ENCODE measurements around the gene FOXN1. TPM values are rescaled to one million over a fixed set of nuclear protein-coding genes. Genes with fewer than 3 reads are reported as not detected.

The FOXN1 gene
- total RNA-seq, 4 donors from 2014 or later: not detected

DNA sequence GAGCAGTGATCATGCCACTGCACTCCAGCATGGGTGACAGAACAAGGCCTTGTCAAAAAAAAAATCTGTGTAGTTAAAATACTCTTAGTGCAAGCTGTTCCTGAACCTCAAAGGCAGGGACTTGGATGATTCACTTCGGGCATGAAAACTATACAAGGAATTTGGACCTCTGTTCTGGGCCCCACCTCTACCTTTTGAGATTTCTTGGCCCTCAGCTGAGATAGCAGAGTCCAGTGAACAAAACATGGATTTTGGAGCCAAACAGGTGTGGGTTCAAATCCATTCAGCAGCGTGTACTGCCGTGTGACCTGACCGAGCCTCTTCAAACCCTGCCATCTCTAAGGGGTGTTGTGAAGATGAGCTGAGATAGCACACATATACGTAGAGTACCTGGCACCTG is 25.9 kb upstream of the FOXN1 start:
- DNase-seq (ENCODE audit: low spot score in 2 of 2): no peak
- H3K27ac ChIP-seq: no peak overlapping the region
- H3K4me1 ChIP-seq: no peaks in the 10 kb centered on the region
- no peaks in the 10 kb centered on the region for H3K9me3 ChIP-seq
- no peaks in the 10 kb centered on the region for H3K27me3 ChIP-seq
- WGBS, 2 donors: 81 to 92% methylated on average over 5 of the region's 5 CpGs
- H3K4me3 ChIP-seq: no peak overlapping the region
- H3K36me3 ChIP-seq: no peaks in the 10 kb centered on the region
- no peak for TF ChIP-seq POLR2A (IDR thresholded peaks at IDR 0.05)
- no peak for TF ChIP-seq EP300 (IDR thresholded peaks at IDR 0.05)
- TF ChIP-seq, protein P1, sequence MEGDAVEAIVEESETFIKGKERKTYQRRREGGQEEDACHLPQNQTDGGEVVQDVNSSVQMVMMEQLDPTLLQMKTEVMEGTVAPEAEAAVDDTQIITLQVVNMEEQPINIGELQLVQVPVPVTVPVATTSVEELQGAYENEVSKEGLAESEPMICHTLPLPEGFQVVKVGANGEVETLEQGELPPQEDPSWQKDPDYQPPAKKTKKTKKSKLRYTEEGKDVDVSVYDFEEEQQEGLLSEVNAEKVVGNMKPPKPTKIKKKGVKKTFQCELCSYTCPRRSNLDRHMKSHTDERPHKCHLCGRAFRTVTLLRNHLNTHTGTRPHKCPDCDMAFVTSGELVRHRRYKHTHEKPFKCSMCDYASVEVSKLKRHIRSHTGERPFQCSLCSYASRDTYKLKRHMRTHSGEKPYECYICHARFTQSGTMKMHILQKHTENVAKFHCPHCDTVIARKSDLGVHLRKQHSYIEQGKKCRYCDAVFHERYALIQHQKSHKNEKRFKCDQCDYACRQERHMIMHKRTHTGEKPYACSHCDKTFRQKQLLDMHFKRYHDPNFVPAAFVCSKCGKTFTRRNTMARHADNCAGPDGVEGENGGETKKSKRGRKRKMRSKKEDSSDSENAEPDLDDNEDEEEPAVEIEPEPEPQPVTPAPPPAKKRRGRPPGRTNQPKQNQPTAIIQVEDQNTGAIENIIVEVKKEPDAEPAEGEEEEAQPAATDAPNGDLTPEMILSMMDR (IDR thresholded peaks at IDR 0.05): no peak

DNA sequence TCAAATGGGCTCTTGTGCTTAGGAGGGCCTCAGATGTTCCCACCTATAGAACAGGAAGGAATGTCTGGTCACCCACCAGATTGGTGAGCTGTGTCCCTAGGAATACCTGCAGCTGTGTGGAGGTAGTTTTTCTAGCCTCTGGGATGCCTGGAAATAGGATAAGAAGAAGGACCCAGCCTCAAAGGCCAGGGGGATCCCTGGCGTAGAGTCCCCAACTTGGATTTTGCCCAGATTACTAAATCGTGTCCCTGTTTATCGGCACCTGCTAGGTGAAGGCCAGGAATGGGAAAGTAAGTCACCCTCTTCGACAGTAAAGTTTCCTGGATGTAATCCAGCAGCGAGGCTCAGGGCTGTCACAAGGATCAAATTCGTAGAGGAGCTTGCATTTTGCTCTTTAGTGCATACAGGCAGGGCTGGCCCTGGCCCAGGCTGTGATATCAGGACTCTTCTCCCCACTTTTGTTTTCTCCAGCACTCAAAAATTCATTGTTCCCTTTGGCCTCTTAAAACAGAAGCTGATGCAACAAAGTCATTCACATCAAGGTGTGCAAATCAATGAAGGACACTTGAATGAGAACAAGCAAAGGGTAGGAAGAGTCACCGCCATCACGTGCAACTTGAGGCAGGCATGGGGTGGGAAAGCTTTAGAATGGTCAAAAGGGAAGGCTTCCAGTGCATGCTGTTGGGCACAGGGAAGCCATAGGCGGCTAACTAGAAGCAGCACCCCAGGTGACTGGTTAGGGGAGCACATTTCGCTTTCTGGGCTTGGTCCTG is 25.2 kb upstream of the FOXN1 start:
- 67 to 70% methylated on average over 10 of the region's 10 CpGs for WGBS, 2 donors
- Histone ChIP-seq H3K27me3 (no peaks in the 10 kb centered on the region), H3K4me1 (no peaks in the 10 kb centered on the region), H3K36me3 (no peaks in the 10 kb centered on the region), H3K9me3 (no peaks in the 10 kb centered on the region), H3K27ac (peak overlapping the region in 1 of 4 donors; percentile 40), H3K4me3 (no peak overlapping the region)
- DNase-seq (ENCODE audit: low spot score in 2 of 2): no peak
- TF ChIP-seq EP300 (IDR thresholded peaks at IDR 0.05) (no peak), POLR2A (IDR thresholded peaks at IDR 0.05) (no peak)
- TF ChIP-seq, protein P1 (IDR thresholded peaks at IDR 0.05): no peak

DNA sequence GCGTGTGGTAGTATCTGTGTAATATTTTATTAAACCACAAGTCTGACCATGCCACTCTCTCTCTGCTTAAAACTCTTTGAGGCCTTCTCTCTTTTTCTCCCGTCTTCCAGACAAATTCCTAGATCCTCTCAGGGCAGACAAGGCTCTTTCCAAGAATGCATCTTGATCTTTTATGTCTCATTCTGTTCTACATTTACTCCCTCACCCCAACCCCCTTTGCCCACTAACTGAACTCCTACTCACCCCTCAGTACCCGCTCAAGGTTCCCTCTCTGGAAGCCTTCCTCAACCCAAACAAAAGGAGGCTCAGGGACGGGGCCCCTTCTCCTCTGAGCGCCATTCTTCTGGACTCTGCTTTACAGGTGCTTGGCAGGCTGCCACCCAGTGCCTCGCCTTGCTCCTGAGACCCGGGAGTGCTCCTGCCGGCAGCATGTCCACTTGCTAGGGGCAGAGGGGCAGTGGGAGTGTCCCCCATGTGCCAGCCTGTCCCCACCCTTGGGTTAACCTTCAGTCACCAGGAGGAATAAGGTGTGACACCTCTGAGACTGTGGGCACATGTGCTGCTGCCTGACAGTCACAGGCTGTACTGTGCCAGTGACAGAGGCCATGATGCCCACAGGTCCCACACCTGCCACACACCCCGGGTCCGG is 23.5 kb upstream of the FOXN1 start:
- no peak overlapping the region for H3K27ac ChIP-seq
- H3K4me1 ChIP-seq: no peaks in the 10 kb centered on the region
- H3K27me3 ChIP-seq: no peaks in the 10 kb centered on the region
- 72 to 73% methylated on average over 10 of the region's 10 CpGs for WGBS, 2 donors
- TF ChIP-seq POLR2A (IDR thresholded peaks at IDR 0.05): no peak
- TF ChIP-seq EP300 (IDR thresholded peaks at IDR 0.05): no peak
- TF ChIP-seq, protein P1 (IDR thresholded peaks at IDR 0.05): no peak
- no peaks in the 10 kb centered on the region for H3K9me3 ChIP-seq
- no peak overlapping the region for H3K4me3 ChIP-seq
- H3K36me3 ChIP-seq: no peaks in the 10 kb centered on the region
- no peak for DNase-seq (ENCODE audit: low spot score in 2 of 2)

DNA sequence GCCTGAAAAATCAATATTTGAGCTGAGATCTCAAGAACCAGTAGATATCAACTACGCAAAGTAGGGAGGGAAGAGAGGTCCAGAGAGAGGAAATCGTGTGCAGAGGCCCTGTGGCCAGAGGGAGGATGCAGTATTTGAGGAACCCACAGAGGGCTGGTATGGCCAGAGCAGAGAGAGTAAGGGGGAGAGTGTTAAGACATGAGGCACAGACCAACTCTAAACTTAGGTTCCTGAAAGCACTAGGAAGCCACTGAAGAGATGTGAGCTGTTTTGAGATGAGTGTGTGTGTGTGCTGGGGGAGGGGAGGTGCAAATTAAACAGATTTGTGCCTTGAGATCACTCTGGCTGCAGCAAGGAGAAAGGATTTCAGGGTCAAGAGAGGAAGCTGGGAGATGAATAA is 21.9 kb upstream of the FOXN1 start:
- H3K4me3 ChIP-seq: no peak overlapping the region
- no peaks in the 10 kb centered on the region for H3K9me3 ChIP-seq
- 47 to 51% methylated on average over 2 of the region's 2 CpGs for WGBS, 2 donors
- TF ChIP-seq, protein P1 (IDR thresholded peaks at IDR 0.05): no peak
- TF ChIP-seq POLR2A (IDR thresholded peaks at IDR 0.05): no peak
- TF ChIP-seq EP300 (IDR thresholded peaks at IDR 0.05): no peak
- no peaks in the 10 kb centered on the region for H3K36me3 ChIP-seq
- H3K27ac ChIP-seq: no peak overlapping the region
- DNase-seq (ENCODE audit: low spot score in 2 of 2): no peak
- no peaks in the 10 kb centered on the region for H3K4me1 ChIP-seq
- H3K27me3 ChIP-seq: peaks cover 0 to 3% of the 10 kb centered on the region in 2 donors

DNA sequence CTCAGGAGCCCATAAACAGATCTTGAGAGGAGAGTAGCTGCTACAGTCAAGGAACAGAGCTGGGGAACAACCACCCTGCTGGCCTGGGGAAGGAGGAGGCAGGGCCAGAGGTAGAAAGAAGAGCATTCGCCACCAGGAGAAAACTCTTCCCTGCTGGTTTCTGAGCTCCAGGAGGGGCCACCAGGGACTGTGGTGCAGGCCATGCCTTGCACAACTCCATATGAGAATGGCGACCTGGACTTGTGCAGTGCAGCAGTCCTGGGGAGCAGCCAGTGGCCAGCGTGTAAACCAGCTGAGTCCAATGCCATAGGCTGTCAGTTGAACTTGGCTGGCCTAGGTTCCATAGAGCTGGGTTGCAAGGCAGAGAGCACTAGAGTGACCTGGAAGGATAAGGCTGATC is 21.1 kb upstream of the FOXN1 start:
- H3K4me3 ChIP-seq: no peak overlapping the region
- TF ChIP-seq, protein P1 (IDR thresholded peaks at IDR 0.05): no peak
- TF ChIP-seq EP300 (IDR thresholded peaks at IDR 0.05) (no peak), POLR2A (IDR thresholded peaks at IDR 0.05) (no peak)
- DNase-seq (ENCODE audit: low spot score in 2 of 2): no peak
- WGBS, 2 donors: 72 to 73% methylated on average over 3 of the region's 3 CpGs
- peaks cover 0 to 3% of the 10 kb centered on the region in 2 donors for H3K27me3 ChIP-seq
- H3K9me3 ChIP-seq: no peaks in the 10 kb centered on the region
- H3K36me3 ChIP-seq: no peaks in the 10 kb centered on the region
- H3K27ac ChIP-seq: no peak overlapping the region
- no peaks in the 10 kb centered on the region for H3K4me1 ChIP-seq
